ENCODE data around the gene SLC26A1.

Gene SLC26A1

DNA sequence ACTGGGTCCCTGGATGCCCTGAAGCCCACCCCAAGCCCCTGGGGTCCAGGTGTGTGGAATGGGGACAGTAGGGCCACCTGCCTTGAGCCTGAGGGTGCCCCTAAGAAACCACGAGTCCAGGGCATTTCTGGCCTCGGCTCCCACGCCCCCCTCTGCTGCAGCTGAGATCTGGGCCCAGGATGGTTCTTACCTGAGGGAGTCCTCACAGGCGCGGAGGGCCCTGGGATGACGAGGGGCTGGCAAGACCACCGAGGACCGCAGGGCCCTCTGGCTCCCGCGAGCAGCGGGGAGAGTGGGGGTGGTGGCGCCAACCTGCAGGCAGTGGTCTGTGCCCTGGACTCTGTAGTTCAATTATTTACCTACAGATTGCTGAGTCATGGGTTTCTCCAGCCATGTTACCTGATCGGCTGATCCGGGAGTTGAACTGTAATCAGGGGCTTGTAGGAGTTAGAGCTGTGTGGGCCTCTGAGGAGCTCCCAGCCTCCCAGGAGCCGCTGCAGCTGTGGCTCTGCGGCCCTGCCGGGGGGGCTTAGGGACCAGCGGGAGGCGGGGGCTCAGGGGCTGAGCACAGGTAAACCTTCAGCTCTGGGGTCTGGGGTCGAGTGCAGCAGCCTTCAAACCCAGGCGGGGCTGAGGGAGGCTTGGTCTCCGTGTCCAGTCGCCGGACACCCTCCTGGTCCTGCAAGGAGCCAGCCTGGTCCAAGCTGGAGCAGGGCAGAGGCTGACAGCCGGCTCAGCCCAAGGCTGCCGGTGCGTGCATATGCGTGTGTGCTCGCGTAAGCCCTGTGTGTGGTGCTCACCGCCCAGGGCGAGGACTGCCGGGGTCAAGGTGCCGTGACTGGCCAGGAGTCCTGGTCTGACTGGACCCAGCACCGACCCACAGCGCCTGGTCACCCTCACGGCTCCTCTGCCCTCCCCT is at the start of gene SLC26A1:
Gene SLC26A1 (minus strand): TSS at position 294 of the 919 bp plus-strand sequence. CDS start 1,701 bp downstream, outside the sequence.
- DNase-seq (ENCODE audit: low spot score): no peak

DNA sequence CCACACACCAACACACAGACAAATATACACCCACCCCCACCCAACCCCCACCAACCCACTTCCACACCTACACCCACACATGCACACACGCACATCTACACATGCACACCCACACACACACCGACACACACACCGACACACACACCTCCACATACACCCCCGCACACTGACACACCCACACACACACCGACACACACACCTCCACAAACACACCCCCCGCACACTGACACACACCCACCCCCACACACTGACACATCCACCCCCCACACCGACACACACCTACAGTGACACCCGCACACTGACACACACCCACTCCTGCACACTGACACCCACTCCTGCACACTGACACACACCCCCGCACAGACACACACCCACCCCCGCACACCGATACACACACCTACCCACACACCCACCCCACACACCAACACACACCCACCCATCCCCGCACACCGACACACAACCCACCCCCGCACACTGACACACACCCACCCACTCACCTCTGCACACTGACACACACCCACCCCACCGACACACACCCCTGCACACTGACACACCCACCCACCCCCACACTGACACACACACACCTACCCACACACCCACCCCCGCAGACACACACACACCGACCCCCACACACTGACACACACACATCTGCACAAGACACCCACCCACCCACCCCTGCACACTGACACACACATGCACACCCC is 49.3 kb upstream of the SLC26A1 start:
- no peak for DNase-seq (ENCODE audit: low spot score)

DNA sequence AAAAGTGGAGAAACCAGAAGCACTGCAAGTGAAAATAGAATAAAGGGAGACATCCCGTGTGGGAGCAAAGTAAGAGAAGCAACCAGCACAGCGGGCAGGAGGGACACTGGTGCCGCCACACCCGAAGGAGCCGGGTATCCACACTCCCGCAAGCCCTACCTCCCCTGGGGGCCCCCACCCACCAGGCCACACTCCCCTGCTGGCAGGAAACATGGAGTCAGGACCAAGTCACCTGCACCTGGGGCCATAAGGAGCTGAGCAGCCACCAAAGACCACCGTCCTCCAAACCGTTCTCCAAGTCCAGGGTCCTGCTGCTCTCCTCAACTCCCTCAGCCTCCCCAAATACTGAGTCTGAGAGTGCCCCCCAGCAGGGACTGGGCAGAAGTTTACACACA is 48.7 kb upstream of the SLC26A1 start:
- DNase-seq (ENCODE audit: low spot score): no peak

DNA sequence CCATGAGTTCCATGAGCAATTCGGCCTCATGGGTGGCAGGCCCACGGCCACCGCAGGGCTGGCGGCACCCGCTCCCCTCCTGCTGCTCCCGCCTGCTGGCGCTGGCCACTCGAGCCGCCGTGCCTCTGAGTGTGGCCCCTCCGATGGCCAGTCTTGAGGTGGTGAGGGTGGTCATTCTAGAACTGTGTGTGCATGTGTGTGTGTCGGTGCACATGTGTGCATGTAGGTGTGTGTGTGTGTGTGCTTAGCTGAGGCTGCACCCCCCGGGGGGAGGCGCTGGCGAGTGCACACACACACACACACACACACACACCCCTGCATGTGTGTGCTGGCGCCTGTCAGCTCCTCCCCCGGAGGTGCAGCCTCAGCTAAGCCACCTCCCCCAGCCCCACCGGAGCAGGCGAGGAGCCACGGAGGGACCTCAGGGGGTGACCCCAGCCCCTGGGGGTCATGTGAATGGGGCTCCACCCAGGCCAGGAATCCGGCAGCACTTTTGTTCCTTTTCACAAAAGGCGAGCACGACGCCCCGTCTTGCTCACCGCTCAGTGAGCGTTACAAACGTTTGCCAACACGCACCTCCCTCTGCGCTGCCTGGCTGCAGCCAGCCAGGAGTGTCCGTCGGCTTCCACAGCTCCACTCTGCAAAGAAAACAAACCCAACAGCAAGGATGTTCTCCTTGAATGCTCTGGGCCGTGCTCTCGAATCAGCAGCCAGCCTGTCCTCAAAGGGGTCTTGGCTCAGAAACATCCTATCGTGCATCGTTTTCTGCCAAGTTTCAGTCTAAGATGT is 48.1 kb upstream of the SLC26A1 start:
- no peak for DNase-seq (ENCODE audit: low spot score)

- DNase-seq (ENCODE audit: low spot score): no peak
These were observed 47.3 kb upstream of the SLC26A1 start for GRCh38 chr4:1040344-1041146.

DNA sequence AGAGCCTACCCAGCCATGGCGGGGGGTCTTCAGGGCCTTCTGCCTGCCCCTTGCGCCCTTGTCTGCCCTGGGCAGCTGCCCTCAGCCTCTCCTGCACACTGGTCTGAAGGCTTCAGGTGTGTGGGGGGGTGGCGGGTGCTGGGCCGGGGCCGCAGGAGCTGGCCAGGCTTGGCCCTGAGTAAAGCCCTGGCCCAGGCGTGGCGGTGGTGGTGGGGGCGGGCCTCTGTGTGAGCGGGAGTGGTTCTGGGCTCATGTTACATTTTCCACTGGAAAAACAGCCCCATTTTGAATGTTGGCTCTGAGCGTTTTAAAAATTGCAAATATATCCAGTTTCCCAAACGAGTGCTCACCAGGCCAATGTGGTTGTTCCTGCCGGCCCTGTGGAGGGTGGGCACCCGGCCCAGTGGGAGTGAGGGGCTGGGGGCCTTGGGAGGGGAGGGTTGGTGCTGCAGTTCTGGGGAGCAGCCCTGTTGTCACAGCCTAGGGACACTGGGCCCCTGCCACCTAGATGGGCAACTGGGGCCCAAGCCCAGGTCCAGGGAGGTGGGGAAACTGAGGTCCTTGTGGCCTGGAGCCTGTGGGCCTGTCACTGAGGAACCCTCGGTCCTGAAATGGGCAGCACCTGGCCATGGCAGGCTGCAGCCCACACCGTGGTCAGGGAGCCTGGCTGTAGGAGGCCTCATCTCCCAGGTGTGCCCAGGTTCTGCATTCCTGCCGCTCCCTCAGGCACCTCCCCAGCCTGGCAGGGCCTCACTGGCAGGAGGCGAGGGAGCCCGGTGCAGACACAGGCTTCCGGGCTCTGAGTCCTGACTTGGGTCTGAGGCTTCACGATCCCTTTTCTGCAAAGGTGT is 46.5 kb upstream of the SLC26A1 start:
- DNase-seq (ENCODE audit: low spot score): no peak

DNA sequence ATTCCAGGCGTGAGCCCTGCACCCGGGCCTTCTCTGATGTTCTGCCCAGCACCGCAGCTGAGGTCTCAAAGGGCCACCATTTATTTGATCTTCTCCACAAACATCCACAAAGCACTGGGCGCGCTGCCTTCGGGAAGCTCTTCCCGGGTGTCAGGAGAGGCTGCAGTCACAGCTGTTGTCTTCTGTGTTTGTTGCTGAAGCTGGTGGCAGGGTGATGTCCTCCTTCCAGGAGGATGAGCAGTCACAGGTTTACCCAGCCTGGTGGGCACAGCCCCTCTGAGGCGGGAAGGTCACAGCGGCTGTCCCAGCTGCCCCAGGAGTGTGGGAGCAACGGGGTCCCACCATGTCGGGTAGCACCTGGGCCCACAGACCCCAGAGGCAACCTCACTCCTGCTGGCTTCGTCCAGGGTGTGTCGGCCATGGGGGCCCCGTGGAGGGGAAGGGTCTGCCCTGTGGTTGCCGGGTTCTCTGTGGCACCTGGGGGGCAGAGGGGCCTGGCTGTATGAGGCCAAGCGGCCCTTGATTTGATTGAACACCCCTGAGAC is 45.8 kb upstream of the SLC26A1 start:
- DNase-seq (ENCODE audit: low spot score): no peak

- no peak for DNase-seq (ENCODE audit: low spot score)
These were observed 44.0 kb upstream of the SLC26A1 start for GRCh38 chr4:1036976-1037810.

DNA sequence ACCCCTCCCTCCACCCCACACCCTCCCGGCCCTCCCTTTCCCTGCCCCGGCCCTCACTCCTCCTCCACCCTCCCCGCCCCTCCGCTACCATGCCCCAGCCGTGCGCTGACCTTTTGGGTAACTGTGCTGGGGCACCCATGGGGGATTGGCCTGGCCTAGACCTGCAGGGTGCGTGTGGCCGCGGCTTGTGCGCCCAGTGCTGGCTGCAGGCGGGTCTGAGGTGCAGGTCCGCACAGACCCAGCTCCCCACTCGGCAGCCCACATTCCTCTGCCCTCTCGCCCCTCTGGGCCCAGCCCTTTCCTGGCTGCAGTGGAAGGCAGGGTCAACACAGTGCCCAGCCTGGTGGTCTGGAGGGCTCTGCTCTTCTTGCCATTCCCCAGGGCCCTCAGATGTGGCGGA is 42.9 kb upstream of the SLC26A1 start:
- DNase-seq (ENCODE audit: low spot score): no peak

DNA sequence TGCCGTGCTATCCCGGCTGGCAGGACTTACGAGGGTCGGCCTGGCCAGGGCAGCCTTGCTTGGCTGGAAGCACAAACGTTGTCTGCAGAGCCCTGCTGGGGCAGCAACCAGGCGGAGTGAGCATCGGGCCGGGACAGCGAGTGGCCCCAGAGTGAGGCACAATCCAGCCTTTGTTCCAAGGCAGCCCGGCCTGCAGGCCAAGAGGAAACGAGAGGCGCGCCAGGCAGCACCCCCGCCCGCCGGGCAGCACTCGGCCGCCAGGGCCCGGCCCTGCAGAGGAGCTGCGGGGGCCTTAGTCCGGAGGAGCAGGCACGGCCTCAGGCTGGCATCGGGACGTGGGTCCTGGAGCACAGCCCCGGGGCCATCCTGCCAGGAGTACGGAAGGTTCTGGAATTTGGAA is 42.3 kb upstream of the SLC26A1 start:
- DNase-seq (ENCODE audit: low spot score): peak; percentile 96

- DNase-seq (ENCODE audit: low spot score): peak; percentile 74
These were observed 40.8 kb upstream of the SLC26A1 start for GRCh38 chr4:1033840-1034551.

- no peak for DNase-seq (ENCODE audit: low spot score)
These were observed 39.7 kb upstream of the SLC26A1 start for GRCh38 chr4:1032861-1033260.

GRCh38 chr4:1031956-1032795 is 39.0 kb upstream of the SLC26A1 start:
- no peak for DNase-seq (ENCODE audit: low spot score)

- no peak for DNase-seq (ENCODE audit: low spot score)
These were observed 38.1 kb upstream of the SLC26A1 start for GRCh38 chr4:1031346-1031745.

GRCh38 chr4:1030559-1030958 is 37.4 kb upstream of the SLC26A1 start:
- DNase-seq (ENCODE audit: low spot score): no peak

DNA sequence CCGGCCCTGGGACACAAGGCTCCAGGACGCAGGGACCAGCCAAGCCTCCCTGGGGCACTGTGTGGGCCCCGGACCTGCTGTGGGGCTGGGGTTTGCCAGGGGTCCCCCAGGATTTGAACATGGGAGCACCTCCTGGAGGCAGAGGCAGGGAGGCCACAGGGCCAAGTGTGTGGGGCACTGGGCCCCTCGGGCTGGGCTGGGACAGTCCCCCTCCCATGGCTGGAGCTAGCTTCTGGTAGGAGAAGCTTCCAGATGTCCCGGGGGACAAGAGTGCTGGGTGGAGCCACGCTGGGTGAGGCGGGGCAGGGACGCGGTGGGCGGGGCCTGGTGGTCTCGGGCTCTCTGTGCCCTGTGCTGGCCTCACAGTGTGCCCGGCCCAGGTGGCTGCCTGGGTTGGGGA is 36.8 kb upstream of the SLC26A1 start:
- DNase-seq (ENCODE audit: low spot score): no peak

DNA sequence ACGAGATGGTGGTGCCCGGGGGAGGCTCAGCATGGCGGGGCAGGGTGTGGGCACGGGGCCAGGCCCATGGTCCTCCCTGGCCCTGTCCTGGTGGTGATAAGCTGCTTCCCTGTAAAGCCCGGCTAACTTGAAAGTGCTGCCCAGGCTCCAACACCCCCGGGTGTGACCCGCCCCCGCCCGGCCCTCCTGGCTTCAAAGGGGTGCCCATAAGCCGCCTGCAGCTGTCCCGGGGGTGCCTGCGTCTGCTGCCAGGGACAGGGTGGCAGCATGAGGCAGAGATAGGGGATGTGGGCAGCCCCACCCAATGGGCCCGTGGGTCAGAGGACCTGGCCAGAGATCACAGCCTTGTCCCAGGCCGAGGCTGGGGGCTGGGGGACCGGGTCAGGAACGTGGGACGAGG is 36.3 kb upstream of the SLC26A1 start:
- no peak for DNase-seq (ENCODE audit: low spot score)

All from Ammon's horn (tissue), 1 donor.